HepG2 (cell line): ENCODE data around the gene POLE3. TPM values are rescaled to one million over a fixed set of nuclear protein-coding genes. Genes with fewer than 3 reads are reported as not detected.

Source experiments
- ATF5 ChIP-seq: sonication (generic); formaldehyde crosslinking; IDR thresholded peaks from 2 replicates; pipeline ENCODE4 v1.4.0; 2020; ENCODE audit warnings: mild to moderate bottlenecking, low read depth, missing genetic modification reagents
- ATM ChIP-seq: fragments of 450-650 bp; IDR thresholded peaks from 2 replicates; pipeline ENCODE4 v1.7.1; 2017; ENCODE audit warnings: mild to moderate bottlenecking, borderline replicate concordance
- BCL3 ChIP-seq: sonication (generic); formaldehyde crosslinking; IDR thresholded peaks from 2 replicates; pipeline ENCODE4 v1.5.1; 2020; ENCODE audit warnings: mild to moderate bottlenecking, missing genetic modification reagents, moderate library complexity
- CBX1 ChIP-seq: IDR thresholded peaks from one replicate; pipeline ENCODE4 v1.6.1; 2016; ENCODE audit warnings: antibody characterized with exemption, low read depth
- DR1 ChIP-seq: sonication (generic); formaldehyde crosslinking; IDR thresholded peaks from 2 replicates; pipeline ENCODE4 v1.8.0; 2021; ENCODE audit warnings: mild to moderate bottlenecking, missing genetic modification reagents, inconsistent platforms
- EZH2 ChIP-seq: conservative IDR thresholded peaks from 2 replicates; pipeline ENCODE4 v1.6.1; 2012; ENCODE audit warnings: mild to moderate bottlenecking, low read depth, low read length, moderate library complexity
- HCFC1 ChIP-seq: fragments of 150-350 bp; IDR thresholded peaks from 2 replicates; pipeline ENCODE4 v1.6.1; 2014; ENCODE audit warnings: low read depth, low read length
- HHEX ChIP-seq: IDR thresholded peaks from 2 replicates; pipeline ENCODE4 v1.6.1; 2016; ENCODE audit warnings: control low read depth
- HIC2 ChIP-seq: sonication (generic); formaldehyde crosslinking; IDR thresholded peaks from 2 replicates; pipeline ENCODE4 v1.9.0; 2022; ENCODE audit warnings: low read depth, missing genetic modification reagents
- MXD3 ChIP-seq: IDR thresholded peaks from 2 replicates; pipeline ENCODE4 v1.6.1; 2016; ENCODE audit warnings: mild to moderate bottlenecking, missing biosample characterization, missing genetic modification reagents
- PRDM4 ChIP-seq: sonication (generic); formaldehyde crosslinking; IDR thresholded peaks from 2 replicates; pipeline ENCODE4 v1.9.0; 2021; ENCODE audit warnings: missing genetic modification reagents, borderline replicate concordance
- RFX3 ChIP-seq: IDR thresholded peaks from 2 replicates; pipeline ENCODE4 v1.6.1; 2016; ENCODE audit warnings: missing biosample characterization, missing genetic modification reagents
- SIN3B ChIP-seq: fragments of 150-350 bp; IDR thresholded peaks from 2 replicates; pipeline ENCODE4 v1.6.1; 2014; ENCODE audit warnings: low read length
- SMAD1 ChIP-seq: sonication (generic); formaldehyde crosslinking; IDR thresholded peaks from 2 replicates; pipeline ENCODE4 v1.4.0; 2020; ENCODE audit warnings: missing genetic modification reagents, low read depth, mild to moderate bottlenecking, borderline replicate concordance
- TBL1XR1 ChIP-seq: fragments of 150-350 bp; IDR thresholded peaks from 2 replicates; pipeline ENCODE4 v1.6.1; 2014; ENCODE audit warnings: borderline replicate concordance, low read length; ENCODE audit not compliant: partially characterized antibody
- TERF1 ChIP-seq: sonication (generic); formaldehyde crosslinking; IDR thresholded peaks from 2 replicates; pipeline ENCODE4 v1.8.0; 2022; ENCODE audit warnings: mild to moderate bottlenecking, missing genetic modification reagents, moderate library complexity
- TMF1 ChIP-seq: sonication (generic); formaldehyde crosslinking; IDR thresholded peaks from 2 replicates; pipeline ENCODE4 v1.8.1; 2022; ENCODE audit warnings: low read depth, missing genetic modification reagents
- WIZ ChIP-seq: sonication (generic); formaldehyde crosslinking; IDR thresholded peaks from 2 replicates; pipeline ENCODE4 v1.5.1; 2020; ENCODE audit warnings: mild to moderate bottlenecking, missing genetic modification reagents
- ZEB1 ChIP-seq: IDR thresholded peaks from 2 replicates; pipeline ENCODE4 v1.6.1; 2012; ENCODE audit warnings: mild to moderate bottlenecking, low read depth, inconsistent platforms; ENCODE audit not compliant: insufficient replicate concordance
- ZFX ChIP-seq: sonication (generic); formaldehyde crosslinking; IDR thresholded peaks from 2 replicates; pipeline ENCODE4 v1.4.0; 2020; ENCODE audit warnings: mild to moderate bottlenecking, low read depth, missing genetic modification reagents, moderate library complexity
- ZNF282 ChIP-seq: fragments of 450-650 bp; IDR thresholded peaks from 2 replicates; pipeline ENCODE4 v1.6.1; 2018; ENCODE audit not compliant: partially characterized antibody
- ZNF546 ChIP-seq: sonication (generic); formaldehyde crosslinking; conservative IDR thresholded peaks from 2 replicates; pipeline ENCODE4 v1.8.1; 2023; ENCODE audit warnings: mild to moderate bottlenecking, missing genetic modification reagents
- polyA plus RNA-seq, 8 experiments: library from polyadenylated mRNA; depleted of rRNA in 3 of 8; stranded (reverse) in 7 of 8; unstranded in 1 of 8; fragments of >200 nt; fragmentation: Illumina TruSeq in 4 of 8; extraction: Trizol in 4 of 8; gene quantifications; 2 replicates each; pipeline versions ENCODE4 v1.2.1 to v1.2.3, GENCODE V29; 2011 to 2016; ENCODE audit warnings: low read depth in 4 of 8, missing spikeins in 1 of 8, mixed read lengths in 1 of 8; ENCODE audit not compliant: insufficient read depth in 1 of 8
- total RNA-seq, 5 experiments: library from RNA; depleted of rRNA; stranded (reverse); fragments of >200 nt; fragmentation: Illumina TruSeq; extraction: Trizol; gene quantifications; 2 replicates each; pipeline ENCODE4 v1.2.3, GENCODE V29; 2016; ENCODE audit warnings: low read depth in 1 of 5

The POLE3 gene
- total and polyA plus RNA-seq, 2 of the 13 experiments (the other 11 are each of a cell fraction or from before 2014, with no cell fraction given): 36.0 to 77.2 TPM

GRCh38 chr9:113410207-113410864, at the start of gene POLE3, which contains the start of gene C9orf43 (continued):
- TF ChIP-seq PRDM4 (0 out of 2 replicates have a peak, but pooled peaks have one; percentile 46), ZNF282 (no peak), WIZ (peak; percentile 79; the same call in 1 of the 2 replicates), HHEX (CRISPR knock-in tag) (no peak), HIC2 (CRISPR knock-in tag) (peak; percentile 64; the same call in 1 of the 2 replicates), EZH2 (no peak), ZEB1 (no peak), RFX3 (CRISPR knock-in tag) (peak; percentile 57; the same call in 1 of the 2 replicates), TERF1 (CRISPR knock-in tag) (no peak), CBX1 (peak; percentile 62), HCFC1 (peak; percentile 63; the same call in 1 of the 2 replicates), TMF1 (CRISPR knock-in tag) (peak; percentile 83; the same call in 1 of the 2 replicates), SIN3B (peak; percentile 85), ATM (no peak), MXD3 (CRISPR knock-in tag) (peak; percentile 85), DR1 (CRISPR knock-in tag) (peak; percentile 93), BCL3 (CRISPR knock-in tag) (peak; percentile 71), TBL1XR1 (no peak), ZNF546 (CRISPR knock-in tag) (0 out of 2 replicates have a peak, but pooled peaks have one; percentile 53), ZFX (CRISPR knock-in tag) (peak; percentile 86), ATF5 (peak; percentile 75; the same call in 1 of the 2 replicates), SMAD1 (CRISPR knock-in tag) (no peak; the same call in 1 of the 2 replicates)
